ENCODE measurements around the gene MRPL45.

Gene MRPL45

GRCh38 chr17:38361694-38362465 lies 64.9 kb downstream of the MRPL45 start:
- no peak overlapping the region for H3K4me3 ChIP-seq (ENCODE audit: low read depth, low read length)
- no peaks in the 10 kb centered on the region for H3K9me3 ChIP-seq
- no peaks in the 10 kb centered on the region for H3K27me3 ChIP-seq
- no peak for TF ChIP-seq CTCF (IDR thresholded peaks at IDR 0.05; ENCODE audit: low read depth, low read length)
- H3K36me3 ChIP-seq = peaks cover 11% of the 10 kb centered on the region
- DNase-seq = no peak
- H3K4me1 ChIP-seq = no peaks in the 10 kb centered on the region; the same call in 1 of the 2 replicates

- Histone ChIP-seq H3K36me3 (peaks cover 15% of the 10 kb centered on the region), H3K9me3 (no peaks in the 10 kb centered on the region), H3K4me3 (ENCODE audit: low read depth, low read length) (no peak overlapping the region), H3K27me3 (no peaks in the 10 kb centered on the region), H3K4me1 (no peaks in the 10 kb centered on the region; the same call in 1 of the 2 replicates)
- DNase-seq = no peak
- TF ChIP-seq CTCF (IDR thresholded peaks at IDR 0.05; ENCODE audit: low read depth, low read length) = no peak
Observed at GRCh38 chr17:38363016-38363415, 66.0 kb downstream of the MRPL45 start.

GRCh38 chr17:38364741-38365140 lies 67.8 kb downstream of the MRPL45 start:
- Histone ChIP-seq H3K4me3 (ENCODE audit: low read depth, low read length) (no peak overlapping the region), H3K9me3 (no peaks in the 10 kb centered on the region), H3K36me3 (peaks cover 19% of the 10 kb centered on the region), H3K4me1 (no peaks in the 10 kb centered on the region), H3K27me3 (no peaks in the 10 kb centered on the region)
- TF ChIP-seq CTCF (IDR thresholded peaks at IDR 0.05; ENCODE audit: low read depth, low read length) = no peak
- no peak for DNase-seq

- H3K4me3 ChIP-seq (ENCODE audit: low read depth, low read length) = no peak overlapping the region
- H3K9me3 ChIP-seq = no peaks in the 10 kb centered on the region
- H3K4me1 ChIP-seq = no peaks in the 10 kb centered on the region
- TF ChIP-seq CTCF (IDR thresholded peaks at IDR 0.05; ENCODE audit: low read depth, low read length) = no peak
- peaks cover 34% of the 10 kb centered on the region for H3K36me3 ChIP-seq
- H3K27me3 ChIP-seq = no peaks in the 10 kb centered on the region
- DNase-seq = no peak
Observed at GRCh38 chr17:38369124-38369886, 72.3 kb downstream of the MRPL45 start.

All from BE2C (cell line).